HUES48 (cell line): ENCODE results near the gene SORD.
"Not testable (repeated sequence)": the region's sequence is repeated elsewhere in the genome, so short reads cannot be mapped to it uniquely, and the experiment has no call there.

Experiments used
- H3K27ac ChIP-seq: one replicate; pipeline ENCODE4 v1.7.0; 2013; ENCODE audit warnings: low read depth, low read length, inconsistent platforms
- H3K27me3 ChIP-seq: 2 replicates; pipeline ENCODE4 v1.6.1; 2013; ENCODE audit warnings: mild to moderate bottlenecking, low read length; ENCODE audit not compliant: control insufficient read depth, insufficient read depth
- H3K36me3 ChIP-seq: 2 replicates; pipeline ENCODE4 v1.6.1; 2013; ENCODE audit warnings: low read length; ENCODE audit not compliant: control insufficient read depth, insufficient read depth
- H3K4me1 ChIP-seq: 2 replicates; pipeline ENCODE4 v1.6.1; 2013; ENCODE audit warnings: mild to moderate bottlenecking, low read length; ENCODE audit not compliant: control insufficient read depth, insufficient read depth
- H3K4me3 ChIP-seq: 2 replicates; pipeline ENCODE4 v1.5.1; 2013; ENCODE audit warnings: mild to moderate bottlenecking, low read depth, low read length
- H3K9ac ChIP-seq: 2 replicates; pipeline ENCODE4 v1.6.1; 2013; ENCODE audit warnings: mild to moderate bottlenecking, low read depth, low read length, moderate library complexity
- H3K9me3 ChIP-seq: 2 replicates; pipeline ENCODE4 v1.6.1; 2013; ENCODE audit warnings: low read length; ENCODE audit not compliant: control insufficient read depth, insufficient read depth

SORD gene

GRCh38 chr15:45042859-45043258, 19.9 kb downstream of the SORD start:
- H3K27ac ChIP-seq, H3K4me1 ChIP-seq, H3K4me3 ChIP-seq, H3K9me3 ChIP-seq, H3K27me3 ChIP-seq, H3K9ac ChIP-seq: not testable (repeated sequence)
- H3K36me3 ChIP-seq = peaks cover 16% of the 10 kb centered on the region

GRCh38 chr15:45044270-45044669, 21.3 kb downstream of the SORD start:
- H3K4me3 ChIP-seq, H3K4me1 ChIP-seq, H3K27ac ChIP-seq, H3K27me3 ChIP-seq, H3K9me3 ChIP-seq, H3K9ac ChIP-seq: not testable (repeated sequence)
- peaks cover 28% of the 10 kb centered on the region for H3K36me3 ChIP-seq

GRCh38 chr15:45048449-45048793, 25.4 kb downstream of the SORD start:
- H3K4me3 ChIP-seq, H3K9ac ChIP-seq, H3K4me1 ChIP-seq, H3K27ac ChIP-seq, H3K27me3 ChIP-seq: not testable (repeated sequence)
- peaks cover 55% of the 10 kb centered on the region for H3K36me3 ChIP-seq
- peaks cover 37% of the 10 kb centered on the region for H3K9me3 ChIP-seq

GRCh38 chr15:45048794-45049631, 26.0 kb downstream of the SORD start:
- Histone ChIP-seq H3K4me1 (no peaks in the 10 kb centered on the region), H3K36me3 (peaks cover 55% of the 10 kb centered on the region), H3K27ac (no peak overlapping the region), H3K9ac (no peak overlapping the region), H3K9me3 (peaks cover 37% of the 10 kb centered on the region), H3K27me3 (no peaks in the 10 kb centered on the region), H3K4me3 (no peak overlapping the region)

GRCh38 chr15:45050587-45050986, 27.6 kb downstream of the SORD start:
- Histone ChIP-seq H3K9me3 (peaks cover 37% of the 10 kb centered on the region), H3K27ac (no peak overlapping the region), H3K36me3 (peaks cover 55% of the 10 kb centered on the region), H3K27me3 (no peaks in the 10 kb centered on the region), H3K4me3 (no peak overlapping the region), H3K4me1 (no peaks in the 10 kb centered on the region), H3K9ac (no peak overlapping the region)

GRCh38 chr15:45052676-45053075, 29.7 kb downstream of the SORD start:
- H3K4me3 ChIP-seq, H3K9ac ChIP-seq, H3K4me1 ChIP-seq, H3K27me3 ChIP-seq, H3K27ac ChIP-seq: not testable (repeated sequence)
- peaks cover 41% of the 10 kb centered on the region for H3K9me3 ChIP-seq
- peaks cover 44% of the 10 kb centered on the region for H3K36me3 ChIP-seq

- not testable (repeated sequence) for H3K4me3 ChIP-seq, H3K27ac ChIP-seq, H3K4me1 ChIP-seq, H3K9ac ChIP-seq, H3K36me3 ChIP-seq, H3K27me3 ChIP-seq
- H3K9me3 ChIP-seq = peaks cover 11% of the 10 kb centered on the region
Observed at GRCh38 chr15:45058690-45059675, 36.0 kb downstream of the SORD start.

GRCh38 chr15:45062301-45062700, 39.3 kb downstream of the SORD start:
- H3K9me3 ChIP-seq, H3K4me1 ChIP-seq, H3K27ac ChIP-seq, H3K9ac ChIP-seq, H3K4me3 ChIP-seq, H3K27me3 ChIP-seq: not testable (repeated sequence)
- peaks cover 11% of the 10 kb centered on the region; the same call in 1 of the 2 replicates for H3K36me3 ChIP-seq

- Histone ChIP-seq H3K9ac (no peak overlapping the region), H3K4me3 (no peak overlapping the region), H3K36me3 (peaks cover 23% of the 10 kb centered on the region), H3K27ac (no peak overlapping the region), H3K27me3 (no peaks in the 10 kb centered on the region), H3K4me1 (no peaks in the 10 kb centered on the region), H3K9me3 (no peaks in the 10 kb centered on the region)
Observed at GRCh38 chr15:45064386-45064785, 41.4 kb downstream of the SORD start.

GRCh38 chr15:45069942-45070360, 47.0 kb downstream of the SORD start:
- not testable (repeated sequence) for H3K9ac ChIP-seq, H3K27ac ChIP-seq
- peaks cover 33% of the 10 kb centered on the region for H3K36me3 ChIP-seq

GRCh38 chr15:45073602-45074001, 50.6 kb downstream of the SORD start:
- H3K27me3 ChIP-seq, H3K27ac ChIP-seq, H3K4me3 ChIP-seq, H3K9ac ChIP-seq, H3K4me1 ChIP-seq, H3K9me3 ChIP-seq: not testable (repeated sequence)
- H3K36me3 ChIP-seq = peaks cover 19% of the 10 kb centered on the region

More at GRCh38 chr15:45069942-45070360, 47.0 kb downstream of the SORD start:
- not testable (repeated sequence) for H3K4me3 ChIP-seq, H3K27me3 ChIP-seq, H3K4me1 ChIP-seq, H3K9me3 ChIP-seq
